SK-N-SH treated with all-trans-retinoic acid at 6 μM for 48 hours (cell line): Measurements from ENCODE around the gene GUCD1.

Source experiments
- ATAC-seq: fragments of 200-7000 bp; cut with Tn5 transposase; 3 replicates; pipeline ENCODE4 v1.9.1; 2020; ENCODE audit warnings: mild to moderate bottlenecking, moderate library complexity
- ARNTL ChIP-seq: fragments of 450-650 bp; formaldehyde crosslinking; IDR thresholded peaks from 2 replicates; pipeline ENCODE4 v1.5.0; 2020; ENCODE audit warnings: low read depth, mild to moderate bottlenecking, moderate library complexity, borderline replicate concordance
- BACH2 ChIP-seq: fragments of 250-450 bp; sonication (Bioruptor Pico); IDR thresholded peaks from 2 replicates; pipeline ENCODE4 v1.9.0; 2021; ENCODE audit warnings: mild to moderate bottlenecking, borderline replicate concordance
- CSRNP3 ChIP-seq: fragments of 250-450 bp; sonication (Bioruptor Pico); IDR thresholded peaks from 2 replicates; pipeline ENCODE4 v1.5.1; 2021; ENCODE audit warnings: mild to moderate bottlenecking, moderate library complexity
- ESRRG ChIP-seq: fragments of 250-450 bp; sonication (Bioruptor Pico); IDR thresholded peaks from 2 replicates; pipeline ENCODE4 v1.6.1; 2021; ENCODE audit warnings: mild to moderate bottlenecking
- GLIS3 ChIP-seq: fragments of 250-450 bp; sonication (Bioruptor Pico); IDR thresholded peaks from 2 replicates; pipeline ENCODE4 v1.5.0; 2020; ENCODE audit warnings: mild to moderate bottlenecking, moderate library complexity
- ISL1 ChIP-seq: fragments of 250-450 bp; sonication (Bioruptor Pico); IDR thresholded peaks from 2 replicates; pipeline ENCODE4 v2.1.2; 2022; ENCODE audit warnings: mild to moderate bottlenecking, moderate library complexity
- OSR1 ChIP-seq: fragments of 250-450 bp; sonication (Bioruptor Pico); IDR thresholded peaks from 2 replicates; pipeline ENCODE4 v1.8.0; 2022; ENCODE audit warnings: moderate library complexity, mild to moderate bottlenecking, inconsistent platforms
- PPARA ChIP-seq: fragments of 250-450 bp; sonication (Bioruptor Pico); IDR thresholded peaks from 2 replicates; pipeline ENCODE4 v1.5.0; 2020; ENCODE audit warnings: mild to moderate bottlenecking, borderline replicate concordance
- RARB ChIP-seq: fragments of 250-450 bp; sonication (Bioruptor Pico); IDR thresholded peaks from 2 replicates; pipeline ENCODE4 v1.8.0; 2021; ENCODE audit warnings: mild to moderate bottlenecking, moderate library complexity
- SNAI2 ChIP-seq: fragments of 250-450 bp; sonication (Bioruptor Pico); IDR thresholded peaks from 2 replicates; pipeline ENCODE4 v1.5.0; 2020; ENCODE audit warnings: mild to moderate bottlenecking, moderate library complexity
- TCF4 ChIP-seq: fragments of 250-450 bp; sonication (Bioruptor Pico); IDR thresholded peaks from 2 replicates; pipeline ENCODE4 v1.8.0; 2021; ENCODE audit warnings: mild to moderate bottlenecking, moderate library complexity, borderline replicate concordance
- TOX ChIP-seq: fragments of 250-450 bp; sonication (Bioruptor Pico); IDR thresholded peaks from 2 replicates; pipeline ENCODE4 v1.8.0; 2021; ENCODE audit warnings: mild to moderate bottlenecking, moderate library complexity, borderline replicate concordance
- TSHZ2 ChIP-seq: fragments of 250-450 bp; sonication (Bioruptor Pico); IDR thresholded peaks from 2 replicates; pipeline ENCODE4 v1.5.0; 2020; ENCODE audit warnings: mild to moderate bottlenecking, moderate library complexity
- ZC3H10 ChIP-seq: fragments of 250-450 bp; sonication (Bioruptor Pico); IDR thresholded peaks from 2 replicates; pipeline ENCODE4 v1.5.1; 2021; ENCODE audit warnings: mild to moderate bottlenecking, moderate library complexity
- ZFP3 ChIP-seq: fragments of 250-450 bp; sonication (Bioruptor Pico); IDR thresholded peaks from 2 replicates; pipeline ENCODE4 v1.5.0; 2020; ENCODE audit warnings: mild to moderate bottlenecking, moderate library complexity
- ZFP30 ChIP-seq: fragments of 450-650 bp; formaldehyde crosslinking; IDR thresholded peaks from 2 replicates; pipeline ENCODE4 v1.5.0; 2022; ENCODE audit warnings: mild to moderate bottlenecking, moderate library complexity
- ZNF565 ChIP-seq: fragments of 450-650 bp; formaldehyde crosslinking; conservative IDR thresholded peaks from 2 replicates; pipeline ENCODE4 v1.5.0; 2020; ENCODE audit warnings: low read depth, mild to moderate bottlenecking, moderate library complexity
- ZNF70 ChIP-seq: fragments of 450-650 bp; formaldehyde crosslinking; IDR thresholded peaks from 2 replicates; pipeline ENCODE4 v1.5.0; 2020; ENCODE audit warnings: mild to moderate bottlenecking, moderate library complexity
- ZNF8 ChIP-seq: fragments of 450-650 bp; formaldehyde crosslinking; IDR thresholded peaks from 2 replicates; pipeline ENCODE4 v1.5.0; 2020; ENCODE audit warnings: mild to moderate bottlenecking, moderate library complexity
- TF ChIP-seq, protein P1 (sequence below): fragments of 250-450 bp; sonication (Bioruptor Pico); IDR thresholded peaks from 2 replicates; pipeline ENCODE4 v1.5.1; 2020; ENCODE audit warnings: low read depth, mild to moderate bottlenecking, moderate library complexity

Gene GUCD1

GRCh38 chr22:24580276-24580675 lies 25.3 kb upstream of the GUCD1 start:
- peak; percentile 42 for ATAC-seq
- peak; percentile 42 for TF ChIP-seq ISL1 (CRISPR knock-in tag)
- no peak for TF ChIP-seq TSHZ2 (CRISPR knock-in tag)
- TF ChIP-seq ZNF8 (CRISPR knock-in tag): no peak
- TF ChIP-seq ESRRG: no peak
- TF ChIP-seq TOX (CRISPR knock-in tag): no peak

DNA sequence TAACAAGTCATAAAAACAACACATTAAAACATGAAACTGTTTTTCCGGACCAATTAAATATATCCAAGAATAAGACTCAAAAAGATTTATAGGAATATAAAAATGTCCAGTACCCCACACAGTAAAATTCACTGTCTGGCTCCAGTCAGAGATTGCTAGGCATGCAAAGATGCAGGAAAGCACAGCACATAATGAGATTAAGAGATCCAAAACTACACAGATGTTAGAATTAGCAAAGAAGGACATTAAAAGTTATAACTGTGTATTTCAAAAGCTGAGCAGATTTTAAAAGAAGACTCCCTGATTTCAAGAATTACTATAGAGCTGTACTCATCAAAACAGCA lies 24.3 kb upstream of the GUCD1 start:
- TF ChIP-seq ARNTL (CRISPR knock-in tag): no peak
- TF ChIP-seq ISL1 (CRISPR knock-in tag): no peak
- TF ChIP-seq CSRNP3 (CRISPR knock-in tag): no peak
- TF ChIP-seq ZC3H10 (CRISPR knock-in tag): no peak
- TF ChIP-seq, protein P1, sequence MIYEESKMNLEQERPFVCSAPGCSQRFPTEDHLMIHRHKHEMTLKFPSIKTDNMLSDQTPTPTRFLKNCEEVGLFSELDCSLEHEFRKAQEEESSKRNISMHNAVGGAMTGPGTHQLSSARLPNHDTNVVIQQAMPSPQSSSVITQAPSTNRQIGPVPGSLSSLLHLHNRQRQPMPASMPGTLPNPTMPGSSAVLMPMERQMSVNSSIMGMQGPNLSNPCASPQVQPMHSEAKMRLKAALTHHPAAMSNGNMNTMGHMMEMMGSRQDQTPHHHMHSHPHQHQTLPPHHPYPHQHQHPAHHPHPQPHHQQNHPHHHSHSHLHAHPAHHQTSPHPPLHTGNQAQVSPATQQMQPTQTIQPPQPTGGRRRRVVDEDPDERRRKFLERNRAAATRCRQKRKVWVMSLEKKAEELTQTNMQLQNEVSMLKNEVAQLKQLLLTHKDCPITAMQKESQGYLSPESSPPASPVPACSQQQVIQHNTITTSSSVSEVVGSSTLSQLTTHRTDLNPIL: no peak
- no peak for TF ChIP-seq TSHZ2 (CRISPR knock-in tag)
- TF ChIP-seq ZFP3 (CRISPR knock-in tag): no peak
- no peak for TF ChIP-seq TCF4 (CRISPR knock-in tag)
- TF ChIP-seq ZNF565 (CRISPR knock-in tag): no peak
- no peak for TF ChIP-seq GLIS3 (CRISPR knock-in tag)
- no peak for TF ChIP-seq ZFP30
- no peak for ATAC-seq

DNA sequence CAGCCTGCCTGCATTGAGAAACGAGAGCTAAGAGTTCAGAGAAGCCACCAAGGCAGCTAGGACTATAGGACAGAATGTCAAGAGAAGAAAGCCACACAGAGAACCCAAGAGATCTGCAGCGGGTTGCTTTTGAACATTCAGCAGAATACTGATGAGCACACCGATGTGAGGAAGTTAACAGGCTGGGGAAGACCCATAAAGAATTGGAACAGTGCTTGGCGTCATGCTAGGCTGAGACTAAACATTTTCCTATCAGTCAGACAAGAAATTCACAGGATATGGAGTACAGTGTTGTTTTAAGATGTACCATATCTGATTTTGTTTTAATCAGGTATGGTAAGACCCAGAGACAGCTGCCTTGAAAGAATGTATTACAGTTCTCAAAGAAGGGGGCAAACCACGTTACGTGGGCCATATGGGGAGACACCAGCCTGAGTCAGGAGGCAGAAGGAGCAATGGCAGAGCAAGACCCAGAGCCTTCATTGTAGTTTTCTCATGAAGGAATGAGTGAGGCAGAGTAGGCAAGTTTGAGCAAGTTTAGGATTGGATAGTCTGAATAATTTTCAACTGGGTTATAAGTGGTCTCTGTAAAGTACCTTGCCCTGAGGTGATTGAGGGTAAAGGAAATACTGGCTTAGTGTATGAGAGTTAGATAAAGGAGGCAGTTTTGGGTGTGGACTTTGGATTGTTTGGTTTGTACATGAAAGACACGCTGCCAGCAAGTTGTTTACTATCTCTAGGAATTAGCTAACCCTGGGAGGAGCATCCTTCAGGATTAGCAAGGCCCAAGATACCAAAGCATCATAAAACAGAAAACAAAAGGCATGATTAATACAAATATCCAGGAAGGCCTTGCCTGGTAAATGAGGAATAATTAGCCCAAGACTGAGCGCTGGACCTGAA lies 23.7 kb upstream of the GUCD1 start:
- no peak for ATAC-seq
- TF ChIP-seq RARB (CRISPR knock-in tag) (no peak), OSR1 (CRISPR knock-in tag) (no peak), ZFP30 (no peak), SNAI2 (no peak), TSHZ2 (CRISPR knock-in tag) (no peak), ZFP3 (CRISPR knock-in tag) (no peak), ZNF70 (CRISPR knock-in tag) (no peak), GLIS3 (CRISPR knock-in tag) (no peak), PPARA (no peak), BACH2 (no peak), CSRNP3 (CRISPR knock-in tag) (no peak)
- TF ChIP-seq, protein P1: no peak
